HepG2 (cell line): ENCODE results near the gene DYNC1LI1. TPM values are rescaled to one million over a fixed set of nuclear protein-coding genes. Genes with fewer than 3 reads are reported as not detected.

Experiments used
- CREM ChIP-seq, 2 experiments: sonication (generic) in 1 of 2; formaldehyde crosslinking in 1 of 2; IDR thresholded peaks; 2 replicates each; pipeline versions ENCODE4 v1.4.0 to v1.6.1; 2016 to 2020; ENCODE audit warnings: antibody characterized with exemption in 1 of 2, mild to moderate bottlenecking in 1 of 2, missing genetic modification reagents in 1 of 2
- FOXJ3 ChIP-seq: sonication (generic); formaldehyde crosslinking; IDR thresholded peaks from 2 replicates; pipeline ENCODE4 v1.4.0; 2020; ENCODE audit warnings: missing genetic modification reagents, mild to moderate bottlenecking, borderline replicate concordance
- IKZF5 ChIP-seq: IDR thresholded peaks from 2 replicates; pipeline ENCODE4 v1.6.1; 2018; ENCODE audit warnings: missing genetic modification reagents, mild to moderate bottlenecking, missing compliant biosample characterization
- KAT2B ChIP-seq: fragments of 150-350 bp; IDR thresholded peaks from 2 replicates; pipeline ENCODE4 v1.6.1; 2014; ENCODE audit warnings: low read depth, low read length, borderline replicate concordance
- KLF16 ChIP-seq, 2 experiments: sonication (generic) in 1 of 2; formaldehyde crosslinking in 1 of 2; IDR thresholded peaks; 2 replicates each; pipeline versions ENCODE4 v1.6.1 to v1.8.0; 2016 to 2023; ENCODE audit warnings: missing genetic modification reagents in 2 of 2, missing compliant biosample characterization in 1 of 2
- NAIF1 ChIP-seq: sonication (generic); formaldehyde crosslinking; IDR thresholded peaks from 2 replicates; pipeline ENCODE4 v1.5.0; 2020; ENCODE audit warnings: mild to moderate bottlenecking, missing genetic modification reagents, borderline replicate concordance
- PAF1 ChIP-seq: IDR thresholded peaks from 2 replicates; pipeline ENCODE4 v1.6.1; 2016; ENCODE audit warnings: missing genetic modification reagents, missing compliant biosample characterization
- POLR2AphosphoS2 ChIP-seq: IDR thresholded peaks from 2 replicates; pipeline ENCODE4 v1.6.1; 2011; ENCODE audit warnings: low read depth, low read length, improper control_type of control experiment
- POLR2AphosphoS5 ChIP-seq: IDR thresholded peaks from 2 replicates; pipeline ENCODE4 v1.6.1; 2012; ENCODE audit warnings: low read depth, low read length
- RARA ChIP-seq: IDR thresholded peaks from 2 replicates; pipeline ENCODE4 v1.6.1; 2016; ENCODE audit warnings: missing genetic modification reagents, missing compliant biosample characterization
- SAP130 ChIP-seq: IDR thresholded peaks from 2 replicates; pipeline ENCODE4 v1.6.1; 2016; ENCODE audit warnings: low read depth
- TCF7L2 ChIP-seq: IDR thresholded peaks from 2 replicates; pipeline ENCODE4 v1.6.1; 2011; ENCODE audit warnings: mild to moderate bottlenecking, low read depth, low read length, moderate library complexity
- TRIM24 ChIP-seq: sonication (generic); formaldehyde crosslinking; IDR thresholded peaks from 2 replicates; pipeline ENCODE4 v1.8.0; 2022; ENCODE audit warnings: mild to moderate bottlenecking, missing genetic modification reagents
- U2AF1 ChIP-seq: fragments of 200-400 bp; formaldehyde crosslinking; optimal IDR thresholded peaks from 2 replicates; pipeline ENCODE3; 2017; ENCODE audit warnings: mild to moderate bottlenecking, low read depth, low read length
- ZNF264 ChIP-seq: sonication (generic); formaldehyde crosslinking; IDR thresholded peaks from 2 replicates; pipeline ENCODE4 v1.4.0; 2020; ENCODE audit warnings: missing genetic modification reagents
- ZNF678 ChIP-seq: sonication (generic); formaldehyde crosslinking; IDR thresholded peaks from 2 replicates; pipeline ENCODE4 v1.4.0; 2020; ENCODE audit warnings: mild to moderate bottlenecking, missing genetic modification reagents
- ZNF777 ChIP-seq: sonication (generic); formaldehyde crosslinking; IDR thresholded peaks from 2 replicates; pipeline ENCODE4 v1.4.0; 2020; ENCODE audit warnings: missing genetic modification reagents
- polyA plus RNA-seq, 8 experiments: library from polyadenylated mRNA; depleted of rRNA in 3 of 8; stranded (reverse) in 7 of 8; unstranded in 1 of 8; fragments of >200 nt; fragmentation: Illumina TruSeq in 4 of 8; extraction: Trizol in 4 of 8; gene quantifications; 2 replicates each; pipeline versions ENCODE4 v1.2.1 to v1.2.3, GENCODE V29; 2011 to 2016; ENCODE audit warnings: low read depth in 4 of 8, missing spikeins in 1 of 8, mixed read lengths in 1 of 8; ENCODE audit not compliant: insufficient read depth in 1 of 8
- total RNA-seq, 5 experiments: library from RNA; depleted of rRNA; stranded (reverse); fragments of >200 nt; fragmentation: Illumina TruSeq; extraction: Trizol; gene quantifications; 2 replicates each; pipeline ENCODE4 v1.2.3, GENCODE V29; 2016; ENCODE audit warnings: low read depth in 1 of 5
- TF ChIP-seq, protein P1 (sequence below): sonication (generic); formaldehyde crosslinking; IDR thresholded peaks from 2 replicates; pipeline ENCODE4 v1.4.0; 2020; ENCODE audit warnings: missing genetic modification reagents, borderline replicate concordance
- TF ChIP-seq, protein P2 (sequence below): sonication (generic); formaldehyde crosslinking; IDR thresholded peaks from 2 replicates; pipeline ENCODE4 v1.5.0; 2020; ENCODE audit warnings: mild to moderate bottlenecking, missing genetic modification reagents
- TF ChIP-seq, protein P3 (sequence below): IDR thresholded peaks from 2 replicates; pipeline ENCODE4 v1.6.1; 2016; ENCODE audit warnings: control low read depth
- TF ChIP-seq, protein P4 (sequence below): IDR thresholded peaks from 2 replicates; pipeline ENCODE4 v1.6.1; 2016; ENCODE audit warnings: missing genetic modification reagents, missing compliant biosample characterization
- TF ChIP-seq, protein P5 (sequence below): sonication (generic); formaldehyde crosslinking; IDR thresholded peaks from 2 replicates; pipeline ENCODE4 v1.8.1; 2023; ENCODE audit warnings: missing genetic modification reagents, mild to moderate bottlenecking, borderline replicate concordance

DYNC1LI1 gene
- total and polyA plus RNA-seq, 2 of the 13 experiments (the other 11 are each of a cell fraction or from before 2014, with no cell fraction given), result 13.4 to 37.1 TPM

- TF ChIP-seq, protein P1, sequence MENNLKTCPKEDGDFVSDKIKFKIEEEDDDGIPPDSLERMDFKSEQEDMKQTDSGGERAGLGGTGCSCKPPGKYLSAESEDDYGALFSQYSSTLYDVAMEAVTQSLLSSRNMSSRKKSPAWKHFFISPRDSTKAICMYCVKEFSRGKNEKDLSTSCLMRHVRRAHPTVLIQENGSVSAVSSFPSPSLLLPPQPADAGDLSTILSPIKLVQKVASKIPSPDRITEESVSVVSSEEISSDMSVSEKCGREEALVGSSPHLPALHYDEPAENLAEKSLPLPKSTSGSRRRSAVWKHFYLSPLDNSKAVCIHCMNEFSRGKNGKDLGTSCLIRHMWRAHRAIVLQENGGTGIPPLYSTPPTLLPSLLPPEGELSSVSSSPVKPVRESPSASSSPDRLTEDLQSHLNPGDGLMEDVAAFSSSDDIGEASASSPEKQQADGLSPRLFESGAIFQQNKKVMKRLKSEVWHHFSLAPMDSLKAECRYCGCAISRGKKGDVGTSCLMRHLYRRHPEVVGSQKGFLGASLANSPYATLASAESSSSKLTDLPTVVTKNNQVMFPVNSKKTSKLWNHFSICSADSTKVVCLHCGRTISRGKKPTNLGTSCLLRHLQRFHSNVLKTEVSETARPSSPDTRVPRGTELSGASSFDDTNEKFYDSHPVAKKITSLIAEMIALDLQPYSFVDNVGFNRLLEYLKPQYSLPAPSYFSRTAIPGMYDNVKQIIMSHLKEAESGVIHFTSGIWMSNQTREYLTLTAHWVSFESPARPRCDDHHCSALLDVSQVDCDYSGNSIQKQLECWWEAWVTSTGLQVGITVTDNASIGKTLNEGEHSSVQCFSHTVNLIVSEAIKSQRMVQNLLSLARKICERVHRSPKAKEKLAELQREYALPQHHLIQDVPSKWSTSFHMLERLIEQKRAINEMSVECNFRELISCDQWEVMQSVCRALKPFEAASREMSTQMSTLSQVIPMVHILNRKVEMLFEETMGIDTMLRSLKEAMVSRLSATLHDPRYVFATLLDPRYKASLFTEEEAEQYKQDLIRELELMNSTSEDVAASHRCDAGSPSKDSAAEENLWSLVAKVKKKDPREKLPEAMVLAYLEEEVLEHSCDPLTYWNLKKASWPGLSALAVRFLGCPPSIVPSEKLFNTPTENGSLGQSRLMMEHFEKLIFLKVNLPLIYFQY (CRISPR knock-in tag), result no peak
- TF ChIP-seq TCF7L2 (no peak), KLF16 (CRISPR knock-in tag; IDR thresholded peaks at IDR 0.05) (peak in 1 of 2 experiments; percentile 40; a peak in 1 of 4 replicates), U2AF1 (no peak), ZNF264 (CRISPR knock-in tag) (0 out of 2 replicates have a peak, but pooled peaks have one; percentile 26), POLR2AphosphoS5 (peak; percentile 55), ZNF678 (CRISPR knock-in tag) (no peak), PAF1 (CRISPR knock-in tag) (no peak), FOXJ3 (CRISPR knock-in tag) (no peak), NAIF1 (CRISPR knock-in tag) (no peak), ZNF777 (no peak), CREM (IDR thresholded peaks at IDR 0.05) (0 out of 2 replicates have a peak, but pooled peaks have one; percentile 1), CREM (CRISPR knock-in tag; IDR thresholded peaks at IDR 0.05) (no peak), TRIM24 (CRISPR knock-in tag) (no peak), POLR2AphosphoS2 (no peak), SAP130 (CRISPR knock-in tag) (peak; percentile 88), IKZF5 (CRISPR knock-in tag) (no peak), KAT2B (no peak), RARA (no peak; the same call in 1 of the 2 replicates)
- TF ChIP-seq, protein P2, sequence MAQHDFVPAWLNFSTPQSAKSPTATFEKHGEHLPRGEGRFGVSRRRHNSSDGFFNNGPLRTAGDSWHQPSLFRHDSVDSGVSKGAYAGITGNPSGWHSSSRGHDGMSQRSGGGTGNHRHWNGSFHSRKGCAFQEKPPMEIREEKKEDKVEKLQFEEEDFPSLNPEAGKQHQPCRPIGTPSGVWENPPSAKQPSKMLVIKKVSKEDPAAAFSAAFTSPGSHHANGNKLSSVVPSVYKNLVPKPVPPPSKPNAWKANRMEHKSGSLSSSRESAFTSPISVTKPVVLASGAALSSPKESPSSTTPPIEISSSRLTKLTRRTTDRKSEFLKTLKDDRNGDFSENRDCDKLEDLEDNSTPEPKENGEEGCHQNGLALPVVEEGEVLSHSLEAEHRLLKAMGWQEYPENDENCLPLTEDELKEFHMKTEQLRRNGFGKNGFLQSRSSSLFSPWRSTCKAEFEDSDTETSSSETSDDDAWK, result no peak
- TF ChIP-seq, protein P3, sequence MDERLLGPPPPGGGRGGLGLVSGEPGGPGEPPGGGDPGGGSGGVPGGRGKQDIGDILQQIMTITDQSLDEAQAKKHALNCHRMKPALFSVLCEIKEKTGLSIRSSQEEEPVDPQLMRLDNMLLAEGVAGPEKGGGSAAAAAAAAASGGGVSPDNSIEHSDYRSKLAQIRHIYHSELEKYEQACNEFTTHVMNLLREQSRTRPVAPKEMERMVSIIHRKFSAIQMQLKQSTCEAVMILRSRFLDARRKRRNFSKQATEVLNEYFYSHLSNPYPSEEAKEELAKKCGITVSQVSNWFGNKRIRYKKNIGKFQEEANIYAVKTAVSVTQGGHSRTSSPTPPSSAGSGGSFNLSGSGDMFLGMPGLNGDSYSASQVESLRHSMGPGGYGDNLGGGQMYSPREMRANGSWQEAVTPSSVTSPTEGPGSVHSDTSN, result no peak
- TF ChIP-seq, protein P4, sequence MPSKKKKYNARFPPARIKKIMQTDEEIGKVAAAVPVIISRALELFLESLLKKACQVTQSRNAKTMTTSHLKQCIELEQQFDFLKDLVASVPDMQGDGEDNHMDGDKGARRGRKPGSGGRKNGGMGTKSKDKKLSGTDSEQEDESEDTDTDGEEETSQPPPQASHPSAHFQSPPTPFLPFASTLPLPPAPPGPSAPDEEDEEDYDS, result 0 out of 2 replicates have a peak, but pooled peaks have one; percentile 23
- TF ChIP-seq, protein P5, sequence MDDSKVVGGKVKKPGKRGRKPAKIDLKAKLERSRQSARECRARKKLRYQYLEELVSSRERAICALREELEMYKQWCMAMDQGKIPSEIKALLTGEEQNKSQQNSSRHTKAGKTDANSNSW (CRISPR knock-in tag), result no peak
Measured at GRCh38 chr3:32502118-32502945, 68.3 kb downstream of the DYNC1LI1 start, which contains the start of gene CMTM6 (continued).
